RWPE2 (cell line): ENCODE data around the gene TRIP12.
"Not testable (repeated sequence)": the region's sequence is repeated elsewhere in the genome, so short reads cannot be mapped to it uniquely, and the experiment has no call there.

Experiments used
- ATAC-seq: fragments of 200-7000 bp; cut with Tn5 transposase; 3 replicates; pipeline ENCODE4 v1.9.1; 2021; ENCODE audit warnings: low read depth
- DNase-seq: peaks from one replicate; pipeline ENCODE4 v3.0.0-alpha.2; 2020; ENCODE audit warnings: low spot score
- H3K27ac ChIP-seq: fragments of 450-650 bp; 2 replicates; pipeline ENCODE4 v1.5.1; 2017; ENCODE audit warnings: mild to moderate bottlenecking; ENCODE audit not compliant: poor library complexity, severe bottlenecking
- H3K27me3 ChIP-seq: fragments of 250-450 bp; sonication (Bioruptor Pico); 2 replicates; pipeline ENCODE4 v1.5.1; 2021; ENCODE audit warnings: mild to moderate bottlenecking, moderate library complexity; ENCODE audit not compliant: insufficient read depth, poor library complexity, severe bottlenecking
- H3K36me3 ChIP-seq: fragments of 250-450 bp; sonication (Bioruptor Pico); 2 replicates; pipeline ENCODE4 v1.5.1; 2020; ENCODE audit warnings: low read depth, mild to moderate bottlenecking, moderate library complexity
- H3K4me1 ChIP-seq: fragments of 250-450 bp; sonication (Bioruptor Pico); 2 replicates; pipeline ENCODE4 v1.5.1; 2021; ENCODE audit warnings: mild to moderate bottlenecking, moderate library complexity; ENCODE audit not compliant: insufficient read depth, poor library complexity, severe bottlenecking
- H3K4me3 ChIP-seq: fragments of 250-450 bp; sonication (Bioruptor Pico); 2 replicates; pipeline ENCODE4 v1.5.1; 2021; ENCODE audit warnings: mild to moderate bottlenecking, moderate library complexity; ENCODE audit not compliant: severe bottlenecking
- H3K9me3 ChIP-seq: fragments of 250-450 bp; sonication (Bioruptor Pico); 2 replicates; pipeline ENCODE4 v1.5.1; 2021; ENCODE audit warnings: mild to moderate bottlenecking, moderate library complexity; ENCODE audit not compliant: severe bottlenecking
- TF ChIP-seq, protein P1 (sequence below): fragments of 450-650 bp; IDR thresholded peaks from one replicate; pipeline ENCODE4 v1.5.1; 2017; ENCODE audit warnings: mild to moderate bottlenecking, moderate library complexity; ENCODE audit not compliant: poor library complexity, severe bottlenecking

TRIP12 gene

DNA sequence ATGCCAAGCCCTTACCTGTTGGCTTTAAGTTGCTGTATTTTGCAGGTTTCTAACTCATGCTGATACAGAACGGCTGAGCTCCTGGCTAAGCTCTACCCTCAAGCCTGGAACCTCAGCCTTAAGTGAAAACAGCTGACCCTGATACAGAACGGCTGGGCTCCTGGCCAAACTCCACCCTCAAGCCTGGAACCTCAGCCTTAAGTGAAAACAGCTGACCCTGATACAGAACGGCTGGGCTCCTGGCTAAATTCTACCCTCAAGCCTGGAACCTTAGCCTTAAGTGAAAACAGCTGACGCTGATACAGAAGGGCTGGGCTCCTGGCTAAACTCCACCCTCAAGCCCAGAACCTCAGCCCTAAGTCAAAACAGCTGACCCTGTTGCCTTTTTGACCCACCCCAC is 189.9 kb downstream of the TRIP12 start:
- Histone ChIP-seq H3K36me3 (no peaks in the 10 kb centered on the region), H3K27ac (no peak overlapping the region), H3K9me3 (no peaks in the 10 kb centered on the region), H3K27me3 (no peaks in the 10 kb centered on the region), H3K4me1 (no peaks in the 10 kb centered on the region), H3K4me3 (no peak overlapping the region)
- DNase-seq (no peak), ATAC-seq (no peak)
- TF ChIP-seq, protein P1, sequence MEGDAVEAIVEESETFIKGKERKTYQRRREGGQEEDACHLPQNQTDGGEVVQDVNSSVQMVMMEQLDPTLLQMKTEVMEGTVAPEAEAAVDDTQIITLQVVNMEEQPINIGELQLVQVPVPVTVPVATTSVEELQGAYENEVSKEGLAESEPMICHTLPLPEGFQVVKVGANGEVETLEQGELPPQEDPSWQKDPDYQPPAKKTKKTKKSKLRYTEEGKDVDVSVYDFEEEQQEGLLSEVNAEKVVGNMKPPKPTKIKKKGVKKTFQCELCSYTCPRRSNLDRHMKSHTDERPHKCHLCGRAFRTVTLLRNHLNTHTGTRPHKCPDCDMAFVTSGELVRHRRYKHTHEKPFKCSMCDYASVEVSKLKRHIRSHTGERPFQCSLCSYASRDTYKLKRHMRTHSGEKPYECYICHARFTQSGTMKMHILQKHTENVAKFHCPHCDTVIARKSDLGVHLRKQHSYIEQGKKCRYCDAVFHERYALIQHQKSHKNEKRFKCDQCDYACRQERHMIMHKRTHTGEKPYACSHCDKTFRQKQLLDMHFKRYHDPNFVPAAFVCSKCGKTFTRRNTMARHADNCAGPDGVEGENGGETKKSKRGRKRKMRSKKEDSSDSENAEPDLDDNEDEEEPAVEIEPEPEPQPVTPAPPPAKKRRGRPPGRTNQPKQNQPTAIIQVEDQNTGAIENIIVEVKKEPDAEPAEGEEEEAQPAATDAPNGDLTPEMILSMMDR, result no peak

- no peaks in the 10 kb centered on the region for H3K36me3 ChIP-seq
- no peak overlapping the region for H3K27ac ChIP-seq
- no peak for ATAC-seq
- no peaks in the 10 kb centered on the region for H3K4me1 ChIP-seq
- H3K27me3 ChIP-seq, result no peaks in the 10 kb centered on the region
- H3K9me3 ChIP-seq, result no peaks in the 10 kb centered on the region
- TF ChIP-seq, protein P1, result no peak
- DNase-seq, result no peak
- H3K4me3 ChIP-seq, result no peak overlapping the region
Measured at GRCh38 chr2:229731363-229731762, 190.4 kb downstream of the TRIP12 start.

DNA sequence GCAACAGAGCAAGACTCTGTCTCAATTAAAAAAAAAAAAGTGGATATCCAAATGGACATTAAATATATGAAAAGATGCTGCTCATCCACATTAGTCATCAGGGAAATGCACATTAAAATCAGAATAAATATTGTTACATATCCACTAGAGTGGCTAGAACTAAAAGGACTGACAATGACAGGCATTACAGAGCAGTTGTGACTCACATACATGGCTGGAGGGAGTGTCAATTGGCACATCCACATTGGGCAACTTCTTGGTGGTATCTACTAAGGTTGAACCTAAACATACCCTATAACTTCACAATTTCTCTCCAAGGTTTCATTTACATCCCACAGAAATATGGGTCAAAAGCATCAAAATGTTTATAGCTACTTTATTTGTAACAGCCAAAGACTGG is 193.4 kb downstream of the TRIP12 start:
- H3K27me3 ChIP-seq, result no peaks in the 10 kb centered on the region
- no peak; the same call in 2 of the 3 replicates for ATAC-seq
- H3K9me3 ChIP-seq, result no peaks in the 10 kb centered on the region
- H3K4me3 ChIP-seq, result no peak overlapping the region
- H3K36me3 ChIP-seq, result no peaks in the 10 kb centered on the region
- no peaks in the 10 kb centered on the region for H3K4me1 ChIP-seq
- no peak for DNase-seq
- H3K27ac ChIP-seq, result no peak overlapping the region
- TF ChIP-seq, protein P1, result no peak

- TF ChIP-seq, protein P1, result no peak
- DNase-seq (no peak), ATAC-seq (no peak)
- no peak overlapping the region for H3K4me3 ChIP-seq
- no peak overlapping the region for H3K27ac ChIP-seq
- no peaks in the 10 kb centered on the region for H3K27me3 ChIP-seq
- no peaks in the 10 kb centered on the region for H3K36me3 ChIP-seq
- no peaks in the 10 kb centered on the region for H3K9me3 ChIP-seq
- no peaks in the 10 kb centered on the region for H3K4me1 ChIP-seq
Measured at GRCh38 chr2:229726643-229727042, 195.2 kb downstream of the TRIP12 start.

DNA sequence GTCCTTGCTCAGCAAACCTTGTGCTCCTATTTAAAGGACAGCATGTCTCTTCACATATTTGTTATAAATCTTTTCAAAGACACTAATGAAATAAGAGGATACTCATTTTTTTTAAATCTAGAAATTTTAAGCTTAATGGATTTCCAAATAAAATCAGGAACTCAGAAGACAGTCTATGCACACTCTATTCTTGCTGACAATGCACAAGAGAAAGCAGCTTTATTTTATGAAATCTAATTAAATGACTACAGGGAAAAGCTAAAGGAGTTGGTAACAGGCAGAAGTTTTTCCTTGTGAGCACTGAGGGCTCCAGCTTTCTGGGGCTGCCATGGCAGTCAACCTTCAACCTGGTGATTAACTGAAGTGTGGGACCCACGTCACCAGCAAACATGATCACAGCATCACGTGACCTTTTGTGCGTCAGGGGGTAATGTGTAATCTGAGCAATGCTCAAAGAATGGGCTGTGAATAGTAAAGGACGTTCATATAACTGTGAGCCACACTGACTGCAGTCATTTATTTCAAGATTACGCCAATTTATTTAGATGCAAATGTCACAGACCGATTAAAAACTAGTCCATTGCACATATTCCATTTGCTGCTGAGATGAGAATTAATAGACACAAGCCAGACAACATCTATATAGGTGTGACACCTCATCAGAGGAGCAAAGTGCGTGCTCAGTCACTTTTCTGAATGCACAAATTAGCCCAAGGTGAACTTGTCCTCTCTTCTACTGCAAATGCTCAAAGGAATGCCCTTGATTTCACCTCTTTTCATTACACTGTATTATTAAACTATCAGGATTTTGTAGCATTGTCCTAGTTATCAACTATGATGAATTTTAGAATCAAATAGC is 195.9 kb downstream of the TRIP12 start:
- Histone ChIP-seq H3K27ac (no peak overlapping the region), H3K36me3 (no peaks in the 10 kb centered on the region), H3K9me3 (no peaks in the 10 kb centered on the region), H3K4me1 (no peaks in the 10 kb centered on the region), H3K27me3 (no peaks in the 10 kb centered on the region), H3K4me3 (no peak overlapping the region)
- TF ChIP-seq, protein P1, result no peak
- no peak for DNase-seq
- ATAC-seq, result peak; percentile 84

DNA sequence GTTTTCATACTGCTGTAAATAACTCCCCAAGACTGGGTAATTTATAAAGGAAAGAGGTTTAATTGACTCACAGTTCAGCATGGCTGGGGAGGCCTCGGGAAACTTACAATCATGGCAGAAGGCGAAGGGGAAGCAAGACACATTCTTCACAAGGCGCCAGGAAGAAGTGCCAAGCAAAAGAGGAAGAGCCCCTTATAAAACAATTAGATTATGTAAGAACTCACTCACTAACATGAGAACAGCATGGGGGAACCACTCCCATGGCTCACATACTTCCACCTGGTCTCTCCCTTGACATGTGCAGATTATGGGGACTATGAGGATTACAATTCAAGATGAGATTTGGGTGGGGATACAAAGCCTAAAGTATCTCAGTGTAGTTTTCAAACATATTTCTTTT is 198.6 kb downstream of the TRIP12 start:
- not testable (repeated sequence) for H3K36me3 ChIP-seq, H3K27me3 ChIP-seq, H3K27ac ChIP-seq, ATAC-seq, DNase-seq, H3K4me3 ChIP-seq, H3K4me1 ChIP-seq, H3K9me3 ChIP-seq
